GM19023 (cell line): ENCODE results near the gene MRPL48.
"Not testable (repeated sequence)": the region's sequence is repeated elsewhere in the genome, so short reads cannot be mapped to it uniquely, and the experiment has no call there.

Experiments used
- ATAC-seq: cut with Tn5 transposase; IDR thresholded peaks from one replicate; pipeline ENCODE4 v1.9.1; 2021; ENCODE audit warnings: mild to moderate bottlenecking, moderate library complexity; ENCODE audit not compliant: unreplicated experiment

The MRPL48 gene

GRCh38 chr11:73787643-73788558, at the start of gene MRPL48:
TSS of gene MRPL48 (plus strand) at chr11:73787874. CDS start at chr11:73787972, 98 bp downstream.
- peak; percentile 95 for ATAC-seq

- ATAC-seq: no peak
These were observed 44.6 kb upstream of the MRPL48 start for GRCh38 chr11:73743045-73743444.

- no peak for ATAC-seq
These were observed 41.0 kb upstream of the MRPL48 start for GRCh38 chr11:73746701-73747100.

GRCh38 chr11:73747762-73748161, 39.9 kb upstream of the MRPL48 start:
- ATAC-seq: no peak

GRCh38 chr11:73748300-73748699, 39.4 kb upstream of the MRPL48 start:
- ATAC-seq: no peak

- ATAC-seq: no peak
These were observed 38.6 kb upstream of the MRPL48 start for GRCh38 chr11:73749118-73749517.

GRCh38 chr11:73750228-73750627, 37.4 kb upstream of the MRPL48 start:
- no peak for ATAC-seq

GRCh38 chr11:73750862-73751261, 36.8 kb upstream of the MRPL48 start:
- ATAC-seq: not testable (repeated sequence)

GRCh38 chr11:73752216-73752867, 35.3 kb upstream of the MRPL48 start:
- no peak for ATAC-seq

- ATAC-seq: no peak
These were observed 34.8 kb upstream of the MRPL48 start for GRCh38 chr11:73752903-73753302.

GRCh38 chr11:73753938-73754337, 33.7 kb upstream of the MRPL48 start:
- no peak for ATAC-seq

GRCh38 chr11:73755670-73756069, 32.0 kb upstream of the MRPL48 start:
- no peak for ATAC-seq

GRCh38 chr11:73757598-73757997, 30.1 kb upstream of the MRPL48 start:
- no peak for ATAC-seq

- no peak for ATAC-seq
These were observed 29.2 kb upstream of the MRPL48 start for GRCh38 chr11:73758451-73758850.

- no peak for ATAC-seq
These were observed 28.0 kb upstream of the MRPL48 start for GRCh38 chr11:73759610-73760134.

- peak; percentile 3 for ATAC-seq
These were observed 27.5 kb upstream of the MRPL48 start for GRCh38 chr11:73760135-73760678.

GRCh38 chr11:73760679-73761402, 26.8 kb upstream of the MRPL48 start, which contains the start of gene RAB6A:
TSS of gene RAB6A (minus strand) at chr11:73761074. CDS start at chr11:73760635, 439 bp downstream.
- peak; percentile 93 for ATAC-seq

GRCh38 chr11:73761403-73761945, 26.2 kb upstream of the MRPL48 start:
- peak; percentile 3 for ATAC-seq

GRCh38 chr11:73762732-73763131, 24.9 kb upstream of the MRPL48 start:
- no peak for ATAC-seq

- ATAC-seq: no peak
These were observed 20.9 kb upstream of the MRPL48 start for GRCh38 chr11:73766763-73767162.
